Epithelial cell of proximal tubule (primary cell): ENCODE measurements around the gene KCNMA1. TPM values are rescaled to one million over a fixed set of nuclear protein-coding genes. Genes with fewer than 3 reads are reported as not detected.

Source experiments
- DNase-seq: peaks from one replicate; pipeline ENCODE4 v3.0.0-alpha.2; 2011; ENCODE audit warnings: low read depth
- H3K4me3 ChIP-seq: 2 replicates; pipeline ENCODE4 v1.5.1; 2011; ENCODE audit warnings: low read depth, mild to moderate bottlenecking, low read length
- total RNA-seq: library from RNA; depleted of rRNA; stranded (reverse); fragments of >200 nt; gene quantifications from 2 replicates; pipeline ENCODE4 v1.2.3, GENCODE V29; 2015
- TF ChIP-seq, protein P1 (sequence below): conservative IDR thresholded peaks from 2 replicates; pipeline ENCODE4 v1.5.1; 2012; ENCODE audit warnings: low read depth, mild to moderate bottlenecking, low read length

KCNMA1 gene
- total RNA-seq, 1 donor from 2014 or later = 12.5 TPM

DNA sequence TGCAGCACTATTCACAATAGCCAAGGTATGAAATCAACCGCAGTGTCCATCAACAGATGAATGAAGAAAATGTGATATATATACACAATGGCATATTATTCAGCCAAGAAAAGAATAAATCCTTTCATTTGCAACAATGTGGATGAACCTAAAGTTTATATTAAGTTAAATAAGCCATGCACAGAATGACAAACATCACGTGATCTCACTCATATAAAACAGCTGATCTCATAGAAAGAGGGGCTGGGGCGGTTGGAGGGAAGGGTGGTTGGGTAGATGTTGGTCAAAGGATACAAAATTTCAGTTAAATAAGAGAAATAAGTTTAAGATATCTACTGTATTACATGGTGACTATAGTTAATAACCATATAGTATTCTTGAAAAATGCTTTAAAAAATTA, 502.1 kb downstream of the KCNMA1 start:
- TF ChIP-seq, protein P1, sequence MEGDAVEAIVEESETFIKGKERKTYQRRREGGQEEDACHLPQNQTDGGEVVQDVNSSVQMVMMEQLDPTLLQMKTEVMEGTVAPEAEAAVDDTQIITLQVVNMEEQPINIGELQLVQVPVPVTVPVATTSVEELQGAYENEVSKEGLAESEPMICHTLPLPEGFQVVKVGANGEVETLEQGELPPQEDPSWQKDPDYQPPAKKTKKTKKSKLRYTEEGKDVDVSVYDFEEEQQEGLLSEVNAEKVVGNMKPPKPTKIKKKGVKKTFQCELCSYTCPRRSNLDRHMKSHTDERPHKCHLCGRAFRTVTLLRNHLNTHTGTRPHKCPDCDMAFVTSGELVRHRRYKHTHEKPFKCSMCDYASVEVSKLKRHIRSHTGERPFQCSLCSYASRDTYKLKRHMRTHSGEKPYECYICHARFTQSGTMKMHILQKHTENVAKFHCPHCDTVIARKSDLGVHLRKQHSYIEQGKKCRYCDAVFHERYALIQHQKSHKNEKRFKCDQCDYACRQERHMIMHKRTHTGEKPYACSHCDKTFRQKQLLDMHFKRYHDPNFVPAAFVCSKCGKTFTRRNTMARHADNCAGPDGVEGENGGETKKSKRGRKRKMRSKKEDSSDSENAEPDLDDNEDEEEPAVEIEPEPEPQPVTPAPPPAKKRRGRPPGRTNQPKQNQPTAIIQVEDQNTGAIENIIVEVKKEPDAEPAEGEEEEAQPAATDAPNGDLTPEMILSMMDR = no peak

GRCh38 chr10:77131214-77131613, 506.4 kb downstream of the KCNMA1 start:
- H3K4me3 ChIP-seq = no peak overlapping the region
- DNase-seq = no peak
- TF ChIP-seq, protein P1 = no peak

More for the DNA sequence above, 502.1 kb downstream of the KCNMA1 start:
- no peak overlapping the region for H3K4me3 ChIP-seq
- no peak for DNase-seq

DNA sequence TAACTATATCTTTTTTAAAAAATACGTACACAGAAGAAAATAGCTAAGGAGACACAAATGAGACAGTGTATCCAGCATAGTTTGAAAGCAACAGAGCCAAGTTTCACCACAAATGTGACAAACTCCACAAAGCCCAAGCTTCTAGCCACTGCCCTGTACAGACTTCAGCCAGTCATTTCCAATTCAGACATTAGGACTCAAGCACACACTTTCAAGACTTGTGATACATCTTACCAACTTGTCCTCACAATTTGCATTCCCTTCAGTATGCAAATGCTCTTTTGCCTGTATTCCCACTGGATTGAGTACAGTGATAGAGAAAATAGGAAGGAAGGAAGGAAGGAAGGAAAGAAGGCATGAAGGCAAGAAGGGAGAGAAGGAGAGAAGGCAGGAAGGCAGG, 510.4 kb downstream of the KCNMA1 start:
- DNase-seq = no peak
- TF ChIP-seq, protein P1 = no peak
- H3K4me3 ChIP-seq = no peak overlapping the region

GRCh38 chr10:77125231-77125630, 512.4 kb downstream of the KCNMA1 start:
- TF ChIP-seq, protein P1 = no peak

GRCh38 chr10:77123330-77123729, 514.3 kb downstream of the KCNMA1 start:
- DNase-seq = no peak
- TF ChIP-seq, protein P1 = no peak
- no peak overlapping the region for H3K4me3 ChIP-seq

More at GRCh38 chr10:77125231-77125630, 512.4 kb downstream of the KCNMA1 start:
- no peak overlapping the region for H3K4me3 ChIP-seq
- no peak for DNase-seq

- TF ChIP-seq, protein P1 = no peak
- no peak overlapping the region for H3K4me3 ChIP-seq
- no peak for DNase-seq
These were observed 515.8 kb downstream of the KCNMA1 start for GRCh38 chr10:77121829-77122228.

DNA sequence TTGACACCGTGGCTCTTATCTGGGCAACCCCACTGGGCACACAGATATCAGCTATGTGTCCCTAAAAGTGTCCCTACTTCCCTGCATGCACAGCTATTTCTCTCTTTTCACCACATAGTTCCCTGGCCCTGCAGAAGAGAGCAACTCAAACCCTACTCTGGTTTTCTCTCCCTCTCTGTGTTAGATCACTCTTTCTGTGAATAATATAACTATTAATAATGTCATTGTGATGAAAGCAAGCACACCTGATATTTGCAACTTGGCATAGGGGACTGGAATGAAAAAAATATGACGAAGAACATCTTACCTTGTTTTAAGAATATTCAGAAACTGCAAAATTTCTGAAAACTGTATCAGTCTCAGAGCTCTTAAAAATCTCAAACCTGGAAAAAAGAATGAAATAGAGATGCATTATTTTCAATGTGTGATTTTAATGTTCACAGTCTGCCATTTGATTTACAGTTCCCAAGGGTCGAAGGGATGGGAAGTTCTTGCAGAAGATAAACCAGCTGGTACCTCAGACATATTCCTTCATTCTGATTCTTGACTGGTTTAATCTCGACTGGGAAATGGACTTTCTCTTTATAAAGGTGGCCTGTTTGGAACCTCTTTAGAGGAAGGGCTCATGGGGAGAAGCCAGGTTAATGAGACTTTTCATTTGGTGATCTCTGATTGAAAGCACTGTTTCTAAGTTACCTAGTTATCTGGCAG, 516.8 kb downstream of the KCNMA1 start:
- no peak for DNase-seq
- H3K4me3 ChIP-seq = no peak overlapping the region
- TF ChIP-seq, protein P1 = no peak
